Neural crest cell (in vitro differentiated cells): ENCODE data around the gene ZNF598. TPM values are rescaled to one million over a fixed set of nuclear protein-coding genes. Genes with fewer than 3 reads are reported as not detected.

Source experiments
- DNase-seq: peaks from one replicate; pipeline ENCODE4 v3.0.0; 2021; ENCODE audit warnings: low read depth, mixed read lengths, low spot score
- H3K27ac Mint-ChIP-seq: one replicate; pipeline ENCODE4 v1.8.0; 2021; ENCODE audit warnings: mild to moderate bottlenecking, mixed read lengths; ENCODE audit not compliant: unreplicated experiment
- H3K27me3 Mint-ChIP-seq: 2 replicates; pipeline ENCODE4 v1.8.0; 2021; ENCODE audit warnings: low read depth, mild to moderate bottlenecking, mixed read lengths
- H3K36me3 Mint-ChIP-seq: 2 replicates; pipeline ENCODE4 v1.8.0; 2021; ENCODE audit warnings: low read depth, mild to moderate bottlenecking, mixed read lengths
- H3K4me1 Mint-ChIP-seq: 2 replicates; pipeline ENCODE4 v1.8.0; 2021; ENCODE audit warnings: mixed read lengths
- H3K4me3 Mint-ChIP-seq: one replicate; pipeline ENCODE4 v1.8.0; 2021; ENCODE audit warnings: mild to moderate bottlenecking, mixed read lengths
- H3K9me3 Mint-ChIP-seq: 2 replicates; pipeline ENCODE4 v1.8.0; 2021; ENCODE audit warnings: mixed read lengths
- CTCF ChIP-seq: fragments of 200-600 bp; sonication (generic); conservative IDR thresholded peaks from 2 replicates; pipeline ENCODE4 v1.5.0; 2021; ENCODE audit warnings: antibody characterized with exemption, mild to moderate bottlenecking
- long read RNA-seq: library from polyadenylated mRNA; unstranded; transcript quantifications from one replicate; pipeline ENCODE4 v2.0.0, GENCODE V29; 2020
- total RNA-seq: library from RNA; stranded (reverse); gene quantifications from 2 replicates; pipeline ENCODE4 v1.2.1, GENCODE V29; 2021

Gene ZNF598
- 55.7 and 62.5 TPM in 2 replicates for total RNA-seq
- long read RNA-seq = 0 reads

GRCh38 chr16:2009791-2010510, at the start of gene ZNF598:
ZNF598 (minus strand) TSS chr16:2009821.
- H3K4me3 Mint-ChIP-seq = peak within 1 kb of the TSS; percentile 95
- H3K9me3 Mint-ChIP-seq = no peaks in the 10 kb centered on the region
- TF ChIP-seq CTCF = peak; percentile 23
- peak; percentile 62 for DNase-seq
- no peaks in the 10 kb centered on the region for H3K36me3 Mint-ChIP-seq
- no peaks in the 10 kb centered on the region for H3K27me3 Mint-ChIP-seq
- peaks cover 25% of the 10 kb centered on the region for H3K4me1 Mint-ChIP-seq
- peak within 1 kb of the TSS; percentile 89 for H3K27ac Mint-ChIP-seq

- no peak for DNase-seq
- Mint-ChIP-seq H3K9me3 (no peaks in the 10 kb centered on the region), H3K4me3 (no peak overlapping the region), H3K27ac (no peak overlapping the region), H3K27me3 (no peaks in the 10 kb centered on the region), H3K4me1 (no peaks in the 10 kb centered on the region), H3K36me3 (no peaks in the 10 kb centered on the region)
- no peak for TF ChIP-seq CTCF
These were observed 49.3 kb upstream of the ZNF598 start for GRCh38 chr16:2058872-2059271.

GRCh38 chr16:2058420-2058819, 48.8 kb upstream of the ZNF598 start:
- H3K36me3 Mint-ChIP-seq = no peaks in the 10 kb centered on the region
- no peaks in the 10 kb centered on the region for H3K27me3 Mint-ChIP-seq
- no peak for TF ChIP-seq CTCF
- no peaks in the 10 kb centered on the region for H3K4me1 Mint-ChIP-seq
- no peak for DNase-seq
- no peaks in the 10 kb centered on the region for H3K9me3 Mint-ChIP-seq
- no peak overlapping the region for H3K4me3 Mint-ChIP-seq
- H3K27ac Mint-ChIP-seq = peak overlapping the region; percentile 50

GRCh38 chr16:2057438-2057837, 47.8 kb upstream of the ZNF598 start:
- DNase-seq = no peak
- Mint-ChIP-seq H3K27me3 (no peaks in the 10 kb centered on the region), H3K4me1 (no peaks in the 10 kb centered on the region), H3K36me3 (no peaks in the 10 kb centered on the region), H3K9me3 (no peaks in the 10 kb centered on the region), H3K27ac (no peak overlapping the region), H3K4me3 (no peak overlapping the region)
- no peak for TF ChIP-seq CTCF

- peak; percentile 52 for TF ChIP-seq CTCF
- H3K9me3 Mint-ChIP-seq = no peaks in the 10 kb centered on the region
- H3K36me3 Mint-ChIP-seq = no peaks in the 10 kb centered on the region
- H3K27me3 Mint-ChIP-seq = no peaks in the 10 kb centered on the region
- no peak overlapping the region for H3K27ac Mint-ChIP-seq
- H3K4me1 Mint-ChIP-seq = no peaks in the 10 kb centered on the region
- DNase-seq = no peak
- no peak overlapping the region for H3K4me3 Mint-ChIP-seq
These were observed 47.2 kb upstream of the ZNF598 start for GRCh38 chr16:2056681-2057407.
